Stimulated activated CD4-positive, alpha-beta T cell treated with anti-CD3 and anti-CD28 coated beads, TNF-alpha, amount 100 ng/mL, for 1 hour (primary cell): ENCODE measurements around the gene ABCC11.

Source experiments
- DNase-seq, 3 donors: peaks; one replicate each; pipeline ENCODE4 v3.0.0-alpha.2; 2020; ENCODE audit warnings: low read depth in 3 of 3, low spot score in 1 of 3

The ABCC11 gene

DNA sequence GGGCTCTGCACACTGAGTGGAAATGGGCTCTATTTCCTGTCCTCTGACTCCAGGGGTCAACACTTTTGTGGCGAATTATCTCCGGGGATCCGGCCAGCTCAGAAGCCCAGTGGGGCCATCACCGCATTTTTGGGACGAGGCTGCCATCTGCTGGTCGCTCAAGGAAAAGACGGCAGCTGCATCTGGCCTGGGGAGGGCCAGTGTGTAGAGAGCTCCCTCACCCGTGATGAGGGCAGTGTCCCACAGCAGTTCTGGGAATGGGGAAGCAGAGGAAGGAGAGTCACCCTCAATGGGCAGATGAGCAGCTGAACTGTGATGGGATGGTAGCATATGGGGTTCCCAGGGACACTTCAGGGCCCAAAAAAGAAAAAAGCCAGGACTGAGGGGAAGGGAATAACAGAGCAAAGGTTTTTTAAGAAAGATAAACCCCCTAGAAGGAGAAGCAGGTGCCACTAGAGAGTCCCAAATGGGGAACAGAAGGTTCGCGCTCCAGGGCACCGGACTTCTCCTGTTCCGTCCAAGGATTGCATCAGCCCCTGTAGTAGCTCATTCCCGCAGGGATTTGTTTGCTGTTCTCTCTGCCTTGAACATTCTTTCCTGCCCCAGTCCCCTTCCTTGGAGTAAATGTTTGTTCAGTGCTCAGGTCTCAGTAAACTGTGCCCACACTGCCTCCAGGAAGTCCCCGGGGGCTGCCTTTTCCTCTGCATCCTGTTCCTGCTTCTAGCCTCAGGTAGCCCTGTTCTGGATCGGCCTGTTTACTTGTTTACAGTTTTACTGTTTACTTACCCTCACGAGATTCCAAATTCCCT lies 82.2 kb downstream of the ABCC11 start:
- peak; percentile 13 to 66 (median 35) for DNase-seq

- DNase-seq = no peak
Observed at GRCh38 chr16:48162839-48163410, 84.4 kb downstream of the ABCC11 start.

GRCh38 chr16:48161906-48162305 lies 85.4 kb downstream of the ABCC11 start:
- DNase-seq = no peak

DNA sequence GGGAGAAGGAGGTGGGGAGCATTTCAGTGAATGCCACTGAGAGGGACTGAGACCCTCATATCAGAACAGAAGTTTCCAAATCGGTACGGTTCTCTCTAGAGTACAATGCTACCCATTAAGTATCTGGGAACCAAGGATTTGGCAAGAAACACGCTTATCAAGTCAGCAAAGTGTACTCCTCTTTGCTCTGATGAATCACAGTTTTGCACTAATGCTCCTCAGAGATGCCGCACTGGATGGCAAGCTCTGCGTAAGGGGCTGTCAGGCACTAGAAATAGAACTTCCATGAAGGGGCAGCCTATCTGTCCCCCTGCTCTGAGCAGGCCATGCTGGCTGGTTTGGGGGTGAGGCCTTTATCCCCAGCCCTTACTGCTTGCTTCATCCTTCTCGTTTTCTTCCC lies 86.8 kb downstream of the ABCC11 start:
- no peak for DNase-seq

- no peak for DNase-seq
Observed at GRCh38 chr16:48158296-48158695, 89.0 kb downstream of the ABCC11 start.

DNA sequence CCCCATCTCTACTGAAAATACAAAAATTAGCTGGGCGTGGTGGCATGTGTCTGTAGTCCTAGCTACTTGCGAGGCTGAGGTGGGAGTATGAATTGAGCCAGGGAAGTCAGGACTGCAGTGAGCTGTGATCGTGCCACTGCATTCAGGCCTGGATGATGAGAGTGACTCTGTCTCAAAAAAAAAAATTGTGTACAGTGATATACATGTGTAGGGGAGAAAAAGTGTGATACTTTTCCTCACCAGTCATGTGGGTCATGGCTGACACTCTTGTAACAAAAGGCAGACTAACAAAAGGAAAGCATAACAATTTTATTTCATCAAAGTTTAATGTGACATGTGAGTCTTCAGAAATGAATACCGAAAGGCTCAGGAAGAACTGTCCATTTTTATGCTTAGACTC lies 89.5 kb downstream of the ABCC11 start:
- DNase-seq = no peak

GRCh38 chr16:48157302-48157701 lies 90.0 kb downstream of the ABCC11 start:
- no peak for DNase-seq

DNA sequence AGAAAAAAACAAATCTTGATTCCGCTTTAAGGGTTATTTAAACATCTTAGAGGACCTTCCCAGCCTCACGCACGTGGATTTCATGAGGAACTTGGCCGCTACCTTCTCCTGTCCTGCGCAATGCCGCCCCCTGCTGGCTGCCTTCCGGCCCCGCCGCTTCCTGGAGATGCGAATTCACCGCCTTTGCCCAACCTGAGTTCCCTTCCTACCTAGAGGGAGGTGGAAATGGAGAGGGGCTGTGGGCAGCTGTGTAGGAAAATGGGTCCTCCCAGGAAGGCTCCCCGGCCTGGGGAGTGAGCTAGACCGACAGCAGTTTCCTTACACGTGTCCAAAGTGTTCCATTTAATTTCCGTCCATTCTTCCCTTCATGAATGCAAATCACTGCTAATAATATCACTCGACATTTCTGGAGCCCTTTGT lies 90.5 kb downstream of the ABCC11 start:
- peak; percentile 37 to 87 (median 50) for DNase-seq

DNA sequence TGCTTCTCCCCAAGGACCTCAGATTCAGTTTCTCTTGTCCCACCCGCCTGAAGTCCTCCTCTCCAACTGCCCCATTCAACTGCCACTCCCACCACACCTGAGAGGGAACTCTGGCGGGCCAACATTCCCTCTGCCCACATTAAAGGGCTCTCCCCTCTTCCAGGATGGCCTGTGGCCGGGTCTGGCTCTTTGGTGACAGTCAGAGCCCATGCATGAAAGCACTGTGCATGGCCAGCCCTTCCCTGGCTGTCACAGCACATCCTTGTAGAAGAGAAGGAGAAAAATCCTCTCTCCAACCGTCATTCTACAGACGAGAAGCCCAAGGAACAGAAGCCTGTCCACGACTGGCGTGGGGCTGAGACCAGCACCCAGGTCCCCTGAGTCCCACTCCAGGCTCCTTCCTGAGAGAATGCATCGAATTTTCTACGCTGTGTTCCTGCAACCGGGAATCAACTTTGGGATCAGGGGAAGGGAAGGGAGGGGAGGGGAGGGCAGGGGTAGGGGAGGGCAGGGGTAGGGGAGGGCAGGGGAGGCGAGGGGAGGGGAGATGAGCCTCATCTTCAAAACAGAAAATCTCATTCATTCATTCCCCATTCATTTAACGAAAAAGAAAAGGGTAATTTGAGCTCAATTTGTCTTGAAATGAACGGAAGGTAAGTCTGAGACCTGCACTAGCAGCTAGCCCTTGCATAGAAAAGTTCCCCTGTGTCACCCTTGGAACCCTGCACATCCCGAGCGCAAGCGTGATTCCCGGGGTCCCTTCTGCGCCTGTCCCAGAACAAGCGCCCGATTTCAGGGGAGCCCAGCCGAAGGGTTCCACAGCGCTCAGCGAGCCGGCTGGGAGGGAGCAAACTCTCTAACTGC lies 91.2 kb downstream of the ABCC11 start, which contains the start of gene ABCC12:
Gene ABCC12 (minus strand): TSS at position 68 of the 864 bp plus-strand sequence. CDS start 9,569 bp downstream, outside the sequence.
- DNase-seq = no peak

GRCh38 chr16:48153774-48154173 lies 93.6 kb downstream of the ABCC11 start:
- DNase-seq = no peak

DNA sequence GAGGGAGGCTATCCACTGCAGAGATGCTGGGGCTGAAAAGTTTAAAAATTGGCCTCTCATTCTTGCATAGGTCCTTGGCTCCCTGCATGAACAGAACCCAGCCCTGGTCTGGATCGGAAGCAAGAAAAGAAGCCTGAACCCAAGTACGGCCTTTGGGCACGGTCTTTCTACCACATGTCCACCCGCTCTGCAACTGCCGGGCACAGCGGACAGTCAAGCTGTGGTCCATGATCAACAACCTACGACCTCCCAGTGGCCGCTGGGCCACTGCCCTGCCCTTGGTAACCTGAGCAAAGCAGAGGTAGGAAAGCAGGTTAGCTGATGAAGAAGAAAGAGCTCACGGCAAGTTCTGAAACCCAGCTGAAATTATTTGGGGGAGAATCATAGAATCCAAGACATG lies 95.1 kb downstream of the ABCC11 start:
- DNase-seq = no peak

DNA sequence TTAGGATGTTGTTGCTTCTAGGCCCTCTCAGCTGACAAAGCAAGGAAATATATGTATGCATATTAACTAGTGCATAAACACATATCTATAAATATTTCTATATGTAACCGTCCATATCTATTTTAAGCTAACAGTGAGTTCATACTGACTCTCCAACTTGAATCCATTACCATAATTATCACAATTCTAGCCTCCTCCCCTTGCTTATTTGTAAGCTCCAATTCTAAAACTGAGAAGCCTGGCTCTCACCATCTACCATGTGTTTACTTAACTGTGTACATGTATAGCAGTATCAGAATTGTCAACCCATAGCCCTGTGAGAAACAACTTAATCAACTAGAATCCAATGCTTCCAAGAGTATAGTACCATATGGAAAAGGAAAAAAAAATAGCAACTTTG lies 96.6 kb downstream of the ABCC11 start:
- DNase-seq = no peak

DNA sequence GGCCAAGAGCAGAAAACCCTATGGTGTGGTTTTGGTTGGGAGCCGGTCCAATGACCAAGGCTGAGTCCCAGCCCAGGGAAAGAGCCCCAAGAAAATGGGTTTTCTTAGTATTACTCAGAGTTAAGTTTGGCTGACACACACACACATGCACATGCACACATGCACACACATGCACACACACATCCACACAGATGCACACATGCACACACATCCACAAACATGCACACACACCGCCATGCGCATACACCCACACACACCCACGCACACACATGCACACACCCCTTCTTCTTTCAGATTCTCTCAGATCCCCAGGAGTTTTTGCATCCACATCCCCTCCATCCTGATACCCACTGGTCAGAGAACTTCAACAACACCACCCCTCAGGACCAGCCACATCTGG lies 100.6 kb downstream of the ABCC11 start:
- no peak for DNase-seq

DNA sequence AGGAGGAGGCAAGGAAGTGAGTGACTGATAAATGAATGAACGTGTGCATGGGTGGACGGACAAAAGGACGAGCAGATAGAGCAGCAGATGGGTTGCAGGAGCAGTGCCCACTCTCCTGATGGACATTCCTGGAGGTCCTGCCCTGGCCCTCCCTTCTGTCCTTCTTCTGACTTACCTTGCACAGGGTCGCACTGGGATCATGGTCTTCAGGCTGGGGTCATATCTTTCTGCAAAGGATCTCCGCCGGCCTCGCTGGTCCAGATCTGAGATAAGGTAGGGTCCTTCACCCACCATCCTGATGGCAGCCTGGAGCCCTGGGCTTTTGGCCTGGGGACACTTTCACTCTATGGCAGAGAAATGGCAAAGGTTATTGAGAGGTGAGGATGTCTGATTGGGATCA lies 101.2 kb downstream of the ABCC11 start:
- DNase-seq = no peak

GRCh38 chr16:48143812-48144368 lies 103.4 kb downstream of the ABCC11 start:
- no peak for DNase-seq

- no peak for DNase-seq
Observed at GRCh38 chr16:48140821-48141220, 106.5 kb downstream of the ABCC11 start.

- DNase-seq = no peak
Observed at GRCh38 chr16:48139517-48139916, 107.8 kb downstream of the ABCC11 start.

DNA sequence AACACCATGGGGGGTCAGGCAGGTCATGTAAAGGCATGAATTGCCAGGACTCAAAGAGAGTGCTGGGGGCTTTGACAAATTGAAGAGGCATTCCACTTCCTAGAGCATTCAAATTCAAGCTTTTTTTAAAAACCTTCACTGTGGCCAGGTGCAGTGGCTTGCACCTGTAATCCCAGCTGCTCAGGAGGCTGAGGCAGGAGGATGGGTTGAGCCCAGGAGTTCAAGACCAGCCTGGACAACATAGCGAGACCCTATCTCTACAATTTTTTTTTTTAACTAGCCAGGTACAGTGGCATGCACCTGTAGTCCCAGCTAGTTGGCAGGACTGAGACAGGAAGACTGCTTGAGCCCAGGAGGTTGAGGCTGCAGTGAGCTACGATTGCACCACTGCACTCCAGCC lies 108.8 kb downstream of the ABCC11 start:
- DNase-seq = no peak

GRCh38 chr16:48137822-48138221 lies 109.5 kb downstream of the ABCC11 start:
- no peak for DNase-seq

DNA sequence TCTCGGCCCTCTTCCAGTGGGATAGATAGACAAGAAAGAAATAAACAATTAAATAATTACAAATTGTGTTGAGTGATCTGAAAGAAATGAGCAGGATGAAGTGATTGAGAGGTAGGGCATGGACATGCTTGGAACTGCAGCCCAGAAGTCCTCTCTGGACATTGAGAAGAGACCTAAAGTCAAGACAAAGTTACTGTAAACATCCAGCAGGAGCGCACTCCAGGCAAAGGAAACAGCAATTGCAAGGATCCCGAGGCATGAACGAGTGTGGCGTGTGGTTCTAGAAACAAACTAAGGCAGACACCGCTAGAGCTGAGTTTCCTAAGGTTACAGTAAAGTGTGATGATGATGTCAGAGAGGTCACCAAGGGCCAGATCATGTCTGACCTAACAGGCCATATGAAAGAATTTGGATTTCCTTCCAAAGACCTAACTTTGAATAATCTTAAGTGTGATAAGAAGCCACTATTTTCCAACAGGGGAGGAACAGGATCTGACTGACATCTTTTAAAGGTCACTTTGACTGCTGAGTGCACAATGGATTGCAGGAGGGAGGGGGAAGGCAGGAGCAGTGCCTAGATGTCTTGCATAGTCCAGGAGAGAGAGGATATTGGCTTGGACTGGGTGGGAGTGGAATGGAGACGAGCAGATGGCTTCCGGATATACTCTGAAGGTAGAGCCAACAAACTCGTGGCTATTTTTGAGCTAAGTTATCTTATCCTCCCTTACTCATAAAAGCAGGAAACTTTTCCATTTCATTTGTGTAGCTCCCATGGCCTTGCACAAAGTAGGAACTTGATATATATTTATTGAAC lies 110.6 kb downstream of the ABCC11 start:
- DNase-seq = no peak
